ENCODE data around the gene MAP4K3.
A peak's percentile ranks its signal among the peaks of the same experiment; 100 is the strongest.

MAP4K3 gene

DNA sequence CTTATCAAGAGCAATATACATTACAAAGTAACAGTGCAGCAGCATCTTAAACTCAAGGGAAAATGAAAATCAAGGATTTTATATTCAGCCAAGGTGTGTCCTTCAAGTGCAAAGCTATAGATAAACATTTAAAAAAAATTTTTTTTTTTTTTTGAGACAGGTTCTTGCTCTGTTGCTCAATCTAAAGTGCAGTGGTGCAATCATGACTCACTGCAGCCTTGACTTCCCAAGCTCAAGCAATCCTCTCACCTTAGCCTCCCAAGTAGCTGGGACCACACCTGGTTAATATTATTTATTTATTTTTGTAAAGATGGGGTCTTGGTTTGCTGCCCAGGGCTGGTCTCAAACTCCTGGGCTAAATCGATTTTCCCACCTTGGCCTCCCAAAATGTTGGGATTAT, 202.3 kb downstream of the MAP4K3 start:
- DNase-seq, result no peak

- no peak for DNase-seq
Observed at GRCh38 chr2:39232141-39232540, 204.9 kb downstream of the MAP4K3 start.

GRCh38 chr2:39228413-39229209, 208.5 kb downstream of the MAP4K3 start:
- no peak for DNase-seq

DNA sequence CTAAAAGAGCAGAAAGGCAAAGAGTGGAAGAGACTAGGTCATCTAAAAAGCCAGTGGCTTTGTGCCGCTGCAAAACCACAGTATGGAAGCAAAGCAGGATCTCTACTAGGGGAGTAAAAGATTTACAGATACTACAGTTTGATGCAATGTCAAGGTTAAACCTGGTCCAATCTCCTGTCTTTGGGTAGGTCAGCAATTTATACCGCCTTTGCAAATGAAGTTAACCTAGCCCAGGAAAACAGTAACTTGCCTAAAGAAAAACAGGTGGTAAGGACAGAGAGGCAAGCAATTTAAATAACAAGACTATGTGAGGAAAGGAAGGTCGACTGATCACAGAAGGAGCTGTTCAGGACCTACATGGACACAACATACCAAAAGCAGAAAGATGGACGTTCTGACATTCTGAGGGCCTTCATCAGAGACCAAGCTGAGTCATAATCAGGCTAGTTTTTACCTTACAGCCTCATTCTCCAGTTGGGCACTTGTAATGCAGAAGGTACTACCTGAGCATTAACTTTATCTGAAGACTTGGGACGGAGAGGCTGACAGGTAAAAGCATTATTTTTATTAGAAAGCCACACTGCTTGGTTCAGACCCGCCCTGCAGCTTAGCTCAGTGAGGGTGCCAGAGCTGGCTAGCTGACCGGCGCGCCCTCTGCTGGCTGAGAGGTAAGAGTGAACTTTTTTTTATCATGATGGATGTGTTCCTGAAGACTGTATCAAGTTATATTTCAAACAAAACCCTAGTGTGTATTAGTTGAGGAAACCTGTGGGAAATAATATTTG, 209.3 kb downstream of the MAP4K3 start:
- DNase-seq, result peak; percentile 86 to 87

DNA sequence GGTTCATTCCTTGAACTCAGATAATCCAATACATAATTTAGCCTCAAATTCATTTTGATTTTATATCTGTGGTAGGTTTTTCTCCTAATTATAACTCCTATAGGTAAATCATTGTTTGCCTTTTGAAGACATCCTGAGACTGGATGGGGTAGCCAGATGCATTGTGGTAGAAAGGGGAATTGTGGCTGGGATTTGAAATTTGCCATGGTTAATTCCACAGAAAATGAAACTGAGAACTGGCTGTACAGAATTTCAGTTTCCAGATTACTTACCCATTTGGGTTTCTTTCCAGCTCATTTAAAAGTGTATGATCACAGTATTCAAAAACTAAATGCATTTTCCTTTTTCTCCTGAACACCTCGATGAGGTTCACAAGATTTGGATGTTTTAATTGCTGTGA, 211.5 kb downstream of the MAP4K3 start:
- DNase-seq, result no peak

- DNase-seq, result no peak
Observed at GRCh38 chr2:39223909-39224308, 213.2 kb downstream of the MAP4K3 start.

DNA sequence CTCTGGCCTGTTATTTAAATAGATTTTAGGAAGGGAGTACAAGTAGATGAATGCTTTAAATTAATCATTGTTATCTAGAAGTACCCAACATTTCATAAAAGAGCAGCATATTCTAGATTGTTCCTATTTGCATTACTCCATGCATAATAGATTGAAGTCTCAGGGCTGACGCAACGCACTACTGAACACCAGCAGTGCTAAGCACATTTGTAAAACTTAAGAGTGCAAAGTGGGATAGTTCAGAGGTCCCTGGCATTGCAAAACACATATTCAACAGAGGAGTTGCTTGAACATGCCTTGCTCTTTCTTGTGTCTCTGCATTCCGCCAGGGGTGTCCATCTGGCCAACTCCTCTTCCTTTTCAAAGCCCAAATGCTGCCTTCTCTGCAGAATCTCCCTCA, 215.6 kb downstream of the MAP4K3 start:
- no peak for DNase-seq

- DNase-seq, result no peak
Observed at GRCh38 chr2:39220136-39220535, 216.9 kb downstream of the MAP4K3 start.

GRCh38 chr2:39218391-39218790, 218.7 kb downstream of the MAP4K3 start:
- DNase-seq, result no peak

GRCh38 chr2:39217192-39217550, 219.9 kb downstream of the MAP4K3 start:
- no peak for DNase-seq

DNA sequence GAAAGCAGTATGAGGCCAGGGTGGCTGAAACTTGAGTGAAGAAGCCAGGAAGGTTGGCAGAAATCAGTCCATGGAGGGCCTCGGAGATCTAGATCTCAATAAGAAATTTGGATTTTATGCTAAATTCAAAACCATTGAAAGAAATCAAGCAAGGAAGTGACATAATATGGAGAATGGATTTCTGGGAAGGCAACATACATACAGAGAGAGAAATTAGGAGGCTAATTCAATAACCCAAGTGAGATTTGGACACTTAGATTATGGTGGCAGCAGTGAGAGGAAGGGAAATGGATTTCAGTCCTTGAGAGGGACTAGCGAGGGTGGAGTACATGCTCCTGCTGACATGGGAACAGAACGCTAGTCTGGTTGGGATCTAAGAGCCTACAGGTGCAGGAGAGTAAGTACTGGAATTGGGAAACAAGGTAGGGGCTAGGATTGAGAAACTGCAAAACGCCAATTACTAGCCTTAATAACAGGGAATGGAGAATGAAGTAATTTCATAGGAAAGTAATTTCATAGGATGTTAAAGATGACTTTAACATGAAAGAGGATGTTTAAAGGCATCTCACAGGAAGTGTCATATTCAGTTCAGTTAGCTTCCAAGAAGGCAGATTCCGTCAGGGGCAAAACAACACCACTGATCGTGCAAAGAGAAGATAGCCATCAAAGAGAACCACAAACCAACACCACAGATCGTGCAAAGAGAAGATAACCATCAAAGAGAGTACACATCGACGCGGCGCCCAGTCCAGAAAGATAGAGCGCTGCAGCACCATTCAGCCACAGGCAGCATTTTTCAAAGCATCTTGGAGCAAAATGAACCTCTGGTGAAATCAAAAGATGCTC, 220.5 kb downstream of the MAP4K3 start:
- DNase-seq, result peak; percentile 62 to 65

DNA sequence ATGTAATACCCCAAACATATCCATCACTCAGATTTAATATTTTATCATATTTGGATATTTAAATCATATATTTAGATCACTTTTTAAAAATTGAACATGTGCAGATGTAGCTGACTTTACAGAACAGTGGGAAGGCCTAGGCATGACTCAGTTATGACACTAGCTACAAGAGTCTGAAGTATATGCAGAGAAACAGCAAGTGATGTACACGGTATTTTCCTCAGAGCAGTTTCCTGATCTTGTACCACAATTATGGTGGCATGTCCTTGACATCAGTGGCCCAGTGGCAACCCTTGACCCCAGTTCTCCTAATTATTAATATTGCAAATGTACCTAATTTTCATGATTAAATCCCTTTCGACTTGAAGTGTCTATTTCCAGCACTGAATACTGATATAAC, 221.5 kb downstream of the MAP4K3 start:
- DNase-seq, result no peak

DNA sequence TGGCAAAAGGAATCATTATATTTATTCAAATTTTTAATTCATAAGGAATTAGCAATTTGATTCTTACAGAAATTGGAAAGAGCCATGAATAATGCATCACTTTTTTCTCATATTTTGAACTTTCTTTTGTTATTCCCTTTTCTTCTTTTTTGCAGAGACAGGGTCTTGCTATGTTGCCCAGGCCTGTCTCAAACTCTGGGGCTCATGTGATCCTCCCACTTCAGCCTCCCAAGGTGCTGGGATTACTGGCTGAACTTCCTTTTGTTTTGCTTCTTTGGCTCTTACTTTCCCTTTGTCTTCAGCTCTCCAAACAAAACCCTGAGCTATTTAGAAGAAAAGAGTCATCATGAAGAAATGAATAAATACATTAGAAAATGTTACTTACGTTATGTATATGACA, 224.1 kb downstream of the MAP4K3 start:
- no peak for DNase-seq

- DNase-seq, result no peak
Observed at GRCh38 chr2:39210846-39211245, 226.2 kb downstream of the MAP4K3 start.

DNA sequence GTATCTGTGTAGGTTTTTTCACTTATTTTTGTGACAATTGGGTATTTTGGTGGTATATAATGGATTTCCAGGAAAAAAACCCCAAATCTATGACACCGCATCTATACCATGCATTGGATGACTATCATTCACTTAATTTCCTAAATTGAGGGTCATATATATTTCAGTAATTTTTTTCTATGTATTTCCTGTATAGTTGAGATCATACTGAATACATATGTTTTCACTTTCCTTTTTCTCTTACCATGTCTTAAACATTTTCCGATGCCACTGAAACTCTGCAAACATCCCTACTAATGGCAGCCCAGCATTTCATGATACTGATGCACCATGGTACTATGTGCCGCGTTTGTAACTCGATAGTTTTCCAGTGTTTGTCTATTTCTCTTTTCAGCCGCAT, 233.7 kb downstream of the MAP4K3 start:
- no peak for DNase-seq

- DNase-seq, result no peak
Observed at GRCh38 chr2:39202639-39203369, 234.3 kb downstream of the MAP4K3 start.
